GM03348 (cell line): ENCODE data around the gene CHRNG.

Source experiments
- DNase-seq: peaks from one replicate; pipeline ENCODE4 v3.0.0; 2012; ENCODE audit warnings: low spot score

The CHRNG gene

GRCh38 chr2:232580648-232580981, 41.1 kb downstream of the CHRNG start:
- no peak for DNase-seq

- DNase-seq: no peak
These were observed 42.2 kb downstream of the CHRNG start for GRCh38 chr2:232581725-232582124.

- no peak for DNase-seq
These were observed 44.7 kb downstream of the CHRNG start for GRCh38 chr2:232584238-232584637.

GRCh38 chr2:232586943-232587505, 47.5 kb downstream of the CHRNG start:
- no peak for DNase-seq

GRCh38 chr2:232587512-232587911, 48.0 kb downstream of the CHRNG start:
- no peak for DNase-seq

- DNase-seq: no peak
These were observed 48.5 kb downstream of the CHRNG start for GRCh38 chr2:232588031-232588430.

GRCh38 chr2:232588680-232589585, 49.4 kb downstream of the CHRNG start:
- DNase-seq: peak; percentile 92

GRCh38 chr2:232592772-232593395, 53.4 kb downstream of the CHRNG start:
- peak; percentile 67 for DNase-seq

- DNase-seq: no peak
These were observed 54.5 kb downstream of the CHRNG start for GRCh38 chr2:232593982-232594381.
